RKO (cell line): ENCODE results near the gene TMEM130.
"Not testable (repeated sequence)": the region's sequence is repeated elsewhere in the genome, so short reads cannot be mapped to it uniquely, and the experiment has no call there.

Experiments used
- DNase-seq: peaks from one replicate; pipeline ENCODE4 v3.0.0-alpha.2; 2016; ENCODE audit warnings: low spot score

TMEM130 gene

GRCh38 chr7:98877146-98877545, 7.3 kb upstream of the TMEM130 start:
- DNase-seq, result no peak

GRCh38 chr7:98875501-98875900, 5.7 kb upstream of the TMEM130 start:
- no peak for DNase-seq

DNA sequence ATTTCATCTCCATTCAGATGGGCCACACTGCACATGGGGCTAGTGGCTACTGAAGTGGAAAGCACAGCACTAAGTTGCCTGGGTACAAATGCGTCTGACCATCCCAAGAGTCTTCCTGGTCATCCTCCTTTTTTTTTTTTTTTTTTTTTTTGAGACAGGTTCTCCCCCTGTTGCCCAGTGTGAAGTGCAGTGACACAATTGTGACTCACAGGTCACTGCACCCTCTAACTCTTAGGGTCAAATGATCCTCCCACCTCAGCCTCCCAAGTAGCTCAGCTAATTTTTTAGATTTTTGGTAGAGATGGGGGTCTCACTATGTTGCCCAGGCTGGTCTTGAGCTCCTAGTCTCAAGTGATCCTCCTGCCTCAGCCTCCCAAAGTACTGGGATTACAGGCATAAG, 5.1 kb upstream of the TMEM130 start:
- DNase-seq, result peak; percentile 32

- DNase-seq, result not testable (repeated sequence)
Measured at GRCh38 chr7:98873610-98874009, 3.8 kb upstream of the TMEM130 start.

GRCh38 chr7:98872328-98872924, 2.6 kb upstream of the TMEM130 start:
- peak; percentile 41 for DNase-seq

DNA sequence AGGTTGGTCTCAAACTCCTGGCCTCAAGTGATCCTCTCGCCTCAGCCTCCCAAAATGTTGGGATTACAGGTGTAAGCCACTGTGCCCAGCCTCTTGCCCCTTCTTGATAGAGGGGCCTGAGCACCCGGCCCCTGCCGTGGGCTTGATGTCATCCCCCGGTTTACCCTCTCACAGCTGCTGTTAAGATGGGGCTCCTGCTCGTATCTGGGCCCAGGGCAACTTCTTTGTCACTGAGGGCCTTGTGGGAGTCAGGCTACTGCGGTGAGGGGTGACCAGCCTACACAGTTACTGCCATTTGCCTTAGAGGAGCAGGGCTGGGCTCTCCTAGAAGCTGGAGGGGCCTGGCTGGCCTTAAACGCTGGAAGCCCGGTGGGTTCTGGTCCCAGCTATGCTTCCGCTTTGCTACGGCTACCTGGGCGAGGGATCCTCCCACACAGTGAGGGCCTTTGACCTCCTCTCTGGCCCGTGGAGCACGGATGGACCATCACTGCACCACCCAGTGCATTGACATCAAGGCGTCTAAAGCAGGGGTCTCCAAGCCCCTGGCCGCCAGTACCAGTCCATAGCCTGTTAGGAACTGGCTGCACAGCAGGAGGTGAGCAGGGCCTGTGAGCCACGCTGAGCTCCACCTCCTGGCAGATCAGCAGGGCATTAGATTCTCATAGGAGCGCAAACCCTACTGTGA, 1.1 kb upstream of the TMEM130 start:
- DNase-seq, result no peak

DNA sequence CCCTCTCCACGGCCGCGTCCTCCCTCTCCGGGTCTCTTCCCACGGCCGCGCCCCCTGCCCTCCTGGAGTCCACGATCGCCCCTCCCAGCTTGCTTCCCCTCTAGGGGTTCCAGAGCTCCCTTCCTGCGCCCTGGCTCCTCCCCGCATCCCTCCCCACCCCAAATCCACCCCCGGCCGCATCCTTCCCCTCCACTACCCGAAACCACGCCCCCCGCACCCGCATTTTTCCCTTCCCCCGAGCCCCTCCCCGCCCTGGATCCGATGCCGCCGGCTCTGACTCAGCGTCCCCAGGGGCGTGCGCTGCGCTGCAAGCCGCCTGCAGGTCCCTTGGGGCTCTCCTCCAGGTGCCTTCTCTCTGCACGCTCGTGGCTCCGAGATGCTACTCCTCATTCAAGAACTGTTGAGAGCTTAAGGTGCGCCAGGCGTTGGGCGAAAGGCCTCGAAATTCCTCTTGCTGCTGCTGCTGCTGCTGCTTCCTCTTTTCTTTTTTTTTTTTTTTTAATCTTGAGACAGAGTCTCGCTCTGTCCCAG, 372 bp upstream of the TMEM130 start:
- no peak for DNase-seq

GRCh38 chr7:98869027-98869596, 702 bp downstream of the TMEM130 start:
- DNase-seq, result no peak

DNA sequence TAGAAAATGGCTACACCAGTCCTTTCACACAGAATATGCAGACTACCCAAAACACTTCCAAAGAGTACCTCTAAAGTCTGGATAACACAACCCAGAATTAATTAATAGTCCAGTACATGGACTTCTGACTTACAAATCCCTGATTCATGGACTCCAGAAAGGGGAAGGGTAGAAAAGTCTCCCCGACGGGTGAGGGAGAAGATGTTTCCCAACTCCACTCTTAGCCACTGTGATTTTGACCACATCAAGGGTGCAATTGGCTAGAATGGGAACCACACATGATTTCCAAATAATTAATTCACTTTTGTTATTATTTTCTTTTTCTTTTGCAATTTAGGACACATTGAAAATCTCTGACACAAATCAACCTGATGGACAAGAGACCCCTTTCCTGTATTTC, 1.4 kb downstream of the TMEM130 start:
- no peak for DNase-seq

DNA sequence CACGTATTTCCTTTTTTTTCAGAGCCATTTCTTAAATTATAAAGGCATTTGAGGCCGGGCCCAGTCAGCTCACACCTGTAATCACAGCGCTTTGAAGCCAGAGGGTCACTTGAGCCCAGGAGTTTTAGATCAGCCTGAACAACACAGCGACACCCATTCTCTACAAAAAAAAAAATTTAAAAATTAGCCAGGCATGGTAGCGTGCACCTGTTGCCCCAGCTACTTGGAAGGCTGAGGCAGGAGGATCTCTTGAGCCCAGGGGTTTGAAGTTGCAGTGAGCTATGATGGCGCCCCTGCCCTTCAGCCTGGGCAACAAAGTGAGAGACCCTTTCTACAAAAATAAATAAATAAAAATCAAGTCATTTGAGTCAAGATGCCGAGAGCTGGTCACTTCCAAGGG, 3.0 kb downstream of the TMEM130 start:
- no peak for DNase-seq

DNA sequence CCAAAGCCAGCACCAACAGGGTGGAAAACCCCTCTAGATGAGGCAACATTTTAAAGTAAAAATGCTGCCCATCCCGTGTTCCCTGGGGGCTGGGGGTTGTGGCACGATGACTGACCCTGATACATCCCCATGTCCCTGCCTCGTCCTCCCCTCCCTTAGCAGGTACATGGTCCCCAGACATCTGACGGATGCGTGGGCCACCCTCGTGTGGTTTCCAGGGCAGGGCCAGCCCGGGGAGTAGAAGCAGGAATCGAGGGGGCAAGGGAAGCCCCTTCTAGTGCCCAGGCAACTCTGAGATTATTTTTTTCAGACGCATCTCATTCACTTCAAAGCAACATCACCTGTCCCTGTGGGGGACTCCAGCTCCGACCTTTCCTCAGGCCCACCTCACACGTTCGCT, 3.5 kb downstream of the TMEM130 start:
- DNase-seq, result no peak

- no peak for DNase-seq
Measured at GRCh38 chr7:98864731-98865453, 4.9 kb downstream of the TMEM130 start.

DNA sequence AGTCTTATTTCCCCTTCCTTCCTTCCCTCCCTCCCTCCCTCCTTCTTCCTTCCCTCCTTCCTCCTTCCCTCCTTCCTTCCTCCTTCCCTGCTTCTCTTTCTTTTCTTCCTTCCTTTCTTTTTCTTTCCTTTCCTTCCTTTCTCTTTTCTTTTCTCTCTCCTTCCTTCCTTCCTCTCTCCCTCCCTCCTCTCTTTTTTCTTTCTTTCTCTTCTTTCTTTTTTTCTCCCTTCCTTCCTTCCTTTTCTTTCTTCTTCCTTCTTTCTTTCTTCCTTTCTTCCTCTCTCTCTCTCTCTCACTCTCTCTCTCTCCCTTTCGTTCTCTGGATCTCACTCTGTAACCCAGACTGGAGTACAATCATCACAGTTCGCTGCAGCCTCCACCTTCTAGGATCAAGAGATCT, 6.2 kb downstream of the TMEM130 start:
- no peak for DNase-seq

DNA sequence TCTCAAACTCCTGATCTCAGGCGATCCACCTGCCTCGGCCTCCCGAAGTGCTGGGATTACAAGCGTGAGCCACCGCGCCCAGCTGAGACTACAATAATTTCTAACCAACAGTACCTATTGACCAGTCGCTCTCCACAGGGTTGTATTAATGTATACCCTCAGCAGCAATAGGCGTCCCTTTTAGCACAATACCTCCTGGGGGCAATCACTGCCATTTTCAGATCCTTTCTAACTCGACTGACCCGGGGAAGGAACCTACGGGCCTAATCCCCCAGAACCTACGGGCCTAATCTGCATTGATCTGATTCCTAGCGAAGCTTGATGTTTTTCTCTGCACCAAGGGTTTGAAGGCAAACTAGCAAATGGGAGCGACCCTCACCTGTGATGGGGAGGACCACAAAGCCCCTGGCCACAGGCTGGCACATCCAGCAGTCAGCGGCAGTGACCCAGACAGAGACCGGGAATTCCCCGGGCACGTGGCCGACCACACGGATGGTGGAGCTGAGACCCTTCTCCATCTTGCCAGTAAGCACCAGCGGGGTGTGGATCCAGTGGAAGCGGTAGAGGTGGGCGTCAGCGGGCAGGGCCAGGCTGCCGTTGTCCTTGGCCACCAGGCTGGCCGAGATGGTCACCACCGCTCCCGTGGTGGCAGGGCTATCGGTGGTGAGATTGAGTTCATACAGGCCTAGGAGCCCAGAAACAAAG, 6.9 kb downstream of the TMEM130 start:
- no peak for DNase-seq

- no peak for DNase-seq
Measured at GRCh38 chr7:98862203-98862602, 7.6 kb downstream of the TMEM130 start.

- DNase-seq, result no peak
Measured at GRCh38 chr7:98860071-98860470, 9.7 kb downstream of the TMEM130 start.

GRCh38 chr7:98855610-98856422, 14.0 kb downstream of the TMEM130 start:
- DNase-seq, result no peak

- no peak for DNase-seq
Measured at GRCh38 chr7:98852826-98853225, 17.0 kb downstream of the TMEM130 start.

- DNase-seq, result no peak
Measured at GRCh38 chr7:98848918-98849317, 20.9 kb downstream of the TMEM130 start.

DNA sequence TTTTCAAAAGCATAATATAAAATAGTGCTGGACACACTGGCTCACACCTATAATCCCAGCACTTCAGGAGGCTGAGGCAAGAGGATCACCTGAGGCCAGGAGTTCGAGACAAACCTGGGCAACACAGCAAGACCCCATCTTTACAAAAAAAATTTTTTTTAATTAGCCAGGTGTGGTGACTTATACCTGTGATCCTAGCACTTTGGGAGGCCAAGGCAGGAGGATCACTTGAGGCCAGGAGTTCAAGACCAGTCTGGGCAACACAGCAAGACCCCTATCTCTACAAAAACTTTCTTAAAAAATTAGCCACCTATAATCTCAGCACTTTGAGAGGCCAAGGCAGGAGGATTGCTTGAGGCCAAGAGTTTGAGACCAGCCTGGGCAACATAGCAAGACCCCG, 27.3 kb downstream of the TMEM130 start:
- not testable (repeated sequence) for DNase-seq
